Lower leg skin (tissue), 4 donors: ENCODE measurements around the gene TBC1D9. TPM values are rescaled to one million over a fixed set of nuclear protein-coding genes. Genes with fewer than 3 reads are reported as not detected.

Source experiments
- DNase-seq, 2 donors: peaks; one replicate each; pipeline ENCODE4 v3.0.0-alpha.2; 2019; ENCODE audit warnings: low spot score in 2 of 2
- H3K4me3 ChIP-seq: fragments of 200-600 bp; sonication (generic); 2 replicates; pipeline ENCODE4 v1.5.1; 2017; ENCODE audit warnings: mild to moderate bottlenecking, low read depth; ENCODE audit not compliant: poor library complexity, severe bottlenecking
- CTCF ChIP-seq, 3 donors: fragments of 450-650 bp; IDR thresholded peaks; one replicate each; pipeline ENCODE4 v1.5.1; 2016; ENCODE audit warnings: antibody characterized with exemption in 3 of 3, mild to moderate bottlenecking in 3 of 3, moderate library complexity in 2 of 3
- POLR2A ChIP-seq, 2 donors: fragments of 450-650 bp; IDR thresholded peaks; one replicate each; pipeline ENCODE4 v1.6.1; 2016 to 2017; ENCODE audit warnings: antibody characterized with exemption in 2 of 2, mild to moderate bottlenecking in 1 of 2, moderate library complexity in 1 of 2
- WGBS, 2 donors: methylation state at CpG; one replicate each; pipeline ENCODE4 v1.1.5; 2018; 5-methylcytosine and 5-hydroxymethylcytosine counted together
- intact Hi-C: fragments of 100-400 bp; cut with DNase I; formaldehyde crosslinking; loops from one replicate; pipeline ENCODE4 v1.15.0; 2023; ENCODE audit warnings: low total_unique reads
- total RNA-seq, 4 donors: library from RNA; depleted of rRNA; stranded (reverse); fragments of >200 nt; gene quantifications; one replicate each; pipeline ENCODE4 v1.1.0, GENCODE V29; 2016

Gene TBC1D9
- total RNA-seq, 4 donors from 2014 or later, result 5.7 to 13.0 (median 7.3) TPM

- TF ChIP-seq CTCF (IDR thresholded peaks at IDR 0.05) (no peak), POLR2A (IDR thresholded peaks at IDR 0.05) (no peak)
- no peak overlapping the region for H3K4me3 ChIP-seq
- WGBS, 2 donors, result 95 to 99% methylated on average over 19 to 32 of the region's 33 CpGs
- no peak for DNase-seq
- intact Hi-C loops, result no loop called here
Measured at GRCh38 chr4:140643571-140644055, 112.6 kb downstream of the TBC1D9 start.

- whole genome bisulfite sequencing, 2 donors, result 97% methylated on average over 25 to 32 of the region's 33 CpGs
- intact Hi-C loops, result no loop called here
- no peak overlapping the region for H3K4me3 ChIP-seq
Measured at GRCh38 chr4:140642674-140643437, 113.3 kb downstream of the TBC1D9 start.

GRCh38 chr4:140641789-140642439, 114.3 kb downstream of the TBC1D9 start:
- WGBS, 2 donors, result 86 to 90% methylated on average over 25 of the region's 25 CpGs
- intact Hi-C loops, result no loop called here
- no peak overlapping the region for H3K4me3 ChIP-seq
- no peak for DNase-seq
- TF ChIP-seq POLR2A (IDR thresholded peaks at IDR 0.05) (no peak), CTCF (IDR thresholded peaks at IDR 0.05) (no peak)

More at GRCh38 chr4:140642674-140643437, 113.3 kb downstream of the TBC1D9 start:
- no peak for TF ChIP-seq POLR2A (IDR thresholded peaks at IDR 0.05)
- TF ChIP-seq CTCF (IDR thresholded peaks at IDR 0.05), result no peak
- DNase-seq, result no peak

- TF ChIP-seq CTCF (IDR thresholded peaks at IDR 0.05), result no peak
- TF ChIP-seq POLR2A (IDR thresholded peaks at IDR 0.05), result no peak
- 85 to 88% methylated on average over 6 of the region's 6 CpGs for WGBS, 2 donors
- no peak overlapping the region for H3K4me3 ChIP-seq
- DNase-seq, result no peak
- intact Hi-C loops, result no loop called here
Measured at GRCh38 chr4:140641105-140641555, 115.1 kb downstream of the TBC1D9 start.

- intact Hi-C loops, result no loop called here
- H3K4me3 ChIP-seq, result no peak overlapping the region
- WGBS, 2 donors, result 57 to 61% methylated on average over 6 of the region's 6 CpGs
- DNase-seq, result no peak
- TF ChIP-seq CTCF (IDR thresholded peaks at IDR 0.05), result no peak
- no peak for TF ChIP-seq POLR2A (IDR thresholded peaks at IDR 0.05)
Measured at GRCh38 chr4:140640150-140640748, 115.9 kb downstream of the TBC1D9 start.
